EH (cell line): Measurements from ENCODE around the gene PCDHA10.
"Not testable (repeated sequence)": the region's sequence is repeated elsewhere in the genome, so short reads cannot be mapped to it uniquely, and the experiment has no call there.

Source experiments
- DNase-seq: peaks from one replicate; pipeline ENCODE4 v3.0.0-alpha.2; 2015; ENCODE audit warnings: low read depth

PCDHA10 gene

GRCh38 chr5:140840978-140841962 lies 14.4 kb upstream of the PCDHA10 start, which contains the start of gene PCDHA8:
Gene PCDHA8 (plus strand): TSS chr5:140841187. CDS start chr5:140841322, 135 bp downstream.
- DNase-seq, result no peak

GRCh38 chr5:140842798-140843733 lies 12.6 kb upstream of the PCDHA10 start:
- no peak for DNase-seq

GRCh38 chr5:140848139-140849102 lies 7.3 kb upstream of the PCDHA10 start, which contains the start of gene PCDHA9:
Gene PCDHA9 (plus strand): TSS chr5:140848382. CDS start chr5:140848496, 114 bp downstream.
- peak; percentile 4 for DNase-seq

GRCh38 chr5:140849831-140850634 lies 5.7 kb upstream of the PCDHA10 start:
- DNase-seq, result not testable (repeated sequence)

- DNase-seq, result no peak
Observed at GRCh38 chr5:140857177-140857986, 1.7 kb downstream of the PCDHA10 start.

GRCh38 chr5:140857987-140858240 lies 2.2 kb downstream of the PCDHA10 start:
- DNase-seq, result no peak

- DNase-seq, result no peak
Observed at GRCh38 chr5:140862441-140863295, 7.0 kb downstream of the PCDHA10 start.

- no peak for DNase-seq
Observed at GRCh38 chr5:140868721-140869554, 13.2 kb downstream of the PCDHA10 start, which contains the start of gene PCDHA11. Gene PCDHA11 (plus strand): TSS chr5:140868957. CDS start chr5:140869104, 147 bp downstream.

- no peak for DNase-seq
Observed at GRCh38 chr5:140869555-140869886, 13.8 kb downstream of the PCDHA10 start.

GRCh38 chr5:140870221-140871201 lies 14.8 kb downstream of the PCDHA10 start:
- no peak for DNase-seq

- no peak for DNase-seq
Observed at GRCh38 chr5:140875085-140876065, 19.7 kb downstream of the PCDHA10 start, which contains the start of gene PCDHA12. Gene PCDHA12 (plus strand): TSS chr5:140875308. CDS start chr5:140875473, 165 bp downstream.

- not testable (repeated sequence) for DNase-seq
Observed at GRCh38 chr5:140876541-140877261, 21.0 kb downstream of the PCDHA10 start.

GRCh38 chr5:140877262-140877581 lies 21.5 kb downstream of the PCDHA10 start:
- DNase-seq, result no peak

- DNase-seq, result no peak
Observed at GRCh38 chr5:140881889-140882590, 26.3 kb downstream of the PCDHA10 start, which contains the start of gene PCDHA13. Gene PCDHA13 (plus strand): TSS chr5:140882124. CDS start chr5:140882269, 145 bp downstream.
